ENCODE measurements around the gene SETDB2.

DNA sequence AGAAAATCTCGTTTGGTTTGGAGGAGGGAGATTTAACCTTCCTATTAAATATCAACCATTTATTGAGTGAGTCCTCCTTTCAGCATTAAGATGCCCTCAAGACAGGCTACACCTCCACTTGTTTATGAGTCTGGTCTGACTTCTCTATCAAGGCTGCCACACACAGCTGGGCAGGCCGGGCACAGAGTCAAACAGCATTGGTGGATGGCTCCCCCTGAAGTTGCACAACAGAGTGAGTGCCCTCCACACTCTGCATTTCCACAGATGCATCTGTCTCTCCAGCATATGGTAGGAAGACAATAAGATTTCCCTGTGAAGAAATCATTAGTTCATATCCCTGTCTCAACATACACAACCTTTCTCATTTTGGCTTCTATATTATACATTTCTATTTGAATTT, 83.0 kb downstream of the SETDB2 start:
- TF ChIP-seq CTCF (conservative IDR thresholded peaks at IDR 0.05; ENCODE audit: low read depth, low read length) (no peak), POLR2A (IDR thresholded peaks at IDR 0.05; ENCODE audit: low read depth, low read length) (no peak), RAD21 (IDR thresholded peaks at IDR 0.05; ENCODE audit: low read length) (no peak), SMC3 (IDR thresholded peaks at IDR 0.05; ENCODE audit: low read depth, low read length) (no peak), RCOR1 (IDR thresholded peaks at IDR 0.05; ENCODE audit: insufficient replicate concordance, low read length) (no peak), CEBPB (IDR thresholded peaks at IDR 0.05; ENCODE audit: low read depth, low read length) (0 out of 2 replicates have a peak, but pooled peaks have one; percentile 27)
- TF ChIP-seq, protein P1, sequence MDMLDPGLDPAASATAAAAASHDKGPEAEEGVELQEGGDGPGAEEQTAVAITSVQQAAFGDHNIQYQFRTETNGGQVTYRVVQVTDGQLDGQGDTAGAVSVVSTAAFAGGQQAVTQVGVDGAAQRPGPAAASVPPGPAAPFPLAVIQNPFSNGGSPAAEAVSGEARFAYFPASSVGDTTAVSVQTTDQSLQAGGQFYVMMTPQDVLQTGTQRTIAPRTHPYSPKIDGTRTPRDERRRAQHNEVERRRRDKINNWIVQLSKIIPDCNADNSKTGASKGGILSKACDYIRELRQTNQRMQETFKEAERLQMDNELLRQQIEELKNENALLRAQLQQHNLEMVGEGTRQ (IDR thresholded peaks at IDR 0.05; ENCODE audit: low read depth, low read length): no peak

Data from IMR-90 (cell line).